ENCODE results near the gene LPIN1.
"Not testable (repeated sequence)": the region's sequence is repeated elsewhere in the genome, so short reads cannot be mapped to it uniquely, and the experiment has no call there.

LPIN1 gene

GRCh38 chr2:11839916-11840315 is 93.5 kb downstream of the LPIN1 start:
- DNase-seq: no peak

- DNase-seq: no peak
Measured at GRCh38 chr2:11842336-11842735, 95.9 kb downstream of the LPIN1 start.

GRCh38 chr2:11844798-11845197 is 98.4 kb downstream of the LPIN1 start:
- DNase-seq: not testable (repeated sequence)

GRCh38 chr2:11847935-11848334 is 101.5 kb downstream of the LPIN1 start:
- not testable (repeated sequence) for DNase-seq

- DNase-seq: no peak
Measured at GRCh38 chr2:11850082-11850481, 103.7 kb downstream of the LPIN1 start.

- DNase-seq: no peak
Measured at GRCh38 chr2:11852526-11853196, 106.2 kb downstream of the LPIN1 start.

GRCh38 chr2:11853197-11853588 is 106.8 kb downstream of the LPIN1 start:
- DNase-seq: no peak

GRCh38 chr2:11855064-11855760 is 108.8 kb downstream of the LPIN1 start:
- no peak for DNase-seq

- no peak for DNase-seq
Measured at GRCh38 chr2:11856095-11856494, 109.7 kb downstream of the LPIN1 start.

GRCh38 chr2:11858883-11859282 is 112.5 kb downstream of the LPIN1 start:
- no peak for DNase-seq

- not testable (repeated sequence) for DNase-seq
Measured at GRCh38 chr2:11859975-11860374, 113.5 kb downstream of the LPIN1 start.

- no peak for DNase-seq
Measured at GRCh38 chr2:11861044-11861443, 114.6 kb downstream of the LPIN1 start.

GRCh38 chr2:11862049-11862448 is 115.6 kb downstream of the LPIN1 start:
- no peak for DNase-seq

GRCh38 chr2:11863103-11863502 is 116.7 kb downstream of the LPIN1 start:
- no peak for DNase-seq

- DNase-seq: peak; percentile 73
Measured at GRCh38 chr2:11863513-11864328, 117.3 kb downstream of the LPIN1 start.

- no peak for DNase-seq
Measured at GRCh38 chr2:11864724-11865123, 118.3 kb downstream of the LPIN1 start.

GRCh38 chr2:11865378-11865777 is 118.9 kb downstream of the LPIN1 start:
- DNase-seq: no peak

GRCh38 chr2:11865805-11866204 is 119.4 kb downstream of the LPIN1 start:
- DNase-seq: no peak

- no peak for DNase-seq
Measured at GRCh38 chr2:11866358-11867335, 120.2 kb downstream of the LPIN1 start.

- no peak for DNase-seq
Measured at GRCh38 chr2:11867926-11868325, 121.5 kb downstream of the LPIN1 start.

- no peak for DNase-seq
Measured at GRCh38 chr2:11869391-11869991, 123.1 kb downstream of the LPIN1 start.

GRCh38 chr2:11870064-11870463 is 123.6 kb downstream of the LPIN1 start:
- no peak for DNase-seq
